ENCODE results near the gene B4GALT6. TPM values are rescaled to one million over a fixed set of nuclear protein-coding genes. Genes with fewer than 3 reads are reported as not detected.

B4GALT6 gene
- total RNA-seq, 1 experiment from 2014 or later: 1.4 TPM

- H3K27me3 ChIP-seq (ENCODE audit: low read length): no peaks in the 10 kb centered on the region
- no peaks in the 10 kb centered on the region for H3K9me3 ChIP-seq (ENCODE audit: low read length)
- TF ChIP-seq CTCF (conservative IDR thresholded peaks at IDR 0.05; ENCODE audit: low read depth, low read length) (no peak), EZH2 (IDR thresholded peaks at IDR 0.05; ENCODE audit: low read length, unreplicated experiment) (no peak), EZH2phosphoT487 (IDR thresholded peaks at IDR 0.05; ENCODE audit: borderline replicate concordance, low read length) (no peak)
- H3K4me3 ChIP-seq (ENCODE audit: low read length): no peak overlapping the region
- no TSS peak for BruUV-seq (replicated peaks)
- no peaks in the 10 kb centered on the region for H3K36me3 ChIP-seq (ENCODE audit: low read depth, low read length)
- intact Hi-C loops (cut with micrococcal nuclease): no loop called here
- no peaks in the 10 kb centered on the region for H3K79me2 ChIP-seq (ENCODE audit: low read length)
- no peak overlapping the region for H2AFZ ChIP-seq (ENCODE audit: low read length)
- H4K20me1 ChIP-seq (ENCODE audit: low read length): no peaks in the 10 kb centered on the region
- peaks cover 5% of the 10 kb centered on the region; the same call in 1 of the 2 replicates for H3K4me1 ChIP-seq (ENCODE audit: insufficient read depth, low read length)
- ChIA-PET POLR2A (ENCODE audit: unreplicated experiment) (no interaction called here), CTCF (no interaction called here)
- no peaks in the 10 kb centered on the region for H3F3A ChIP-seq (ENCODE audit: low read length, unreplicated experiment)
- H3K4me2 ChIP-seq (ENCODE audit: low read length): no peak overlapping the region
- ATAC-seq (no peak), DNase-seq (no peak)
- no peaks in the 10 kb centered on the region for H3K9me2 ChIP-seq (replicated peaks; ENCODE audit: low read length)
- H3K9ac ChIP-seq (ENCODE audit: low read length): no peak overlapping the region
- H3K27ac ChIP-seq (ENCODE audit: low read length): no peak overlapping the region
These were observed 23.6 kb downstream of the B4GALT6 start for GRCh38 chr18:31660763-31661162.

GRCh38 chr18:31659576-31660177 is 24.7 kb downstream of the B4GALT6 start:
- Histone ChIP-seq H3K9me3 (ENCODE audit: low read length) (no peaks in the 10 kb centered on the region), H4K20me1 (ENCODE audit: low read length) (no peaks in the 10 kb centered on the region), H3K4me1 (ENCODE audit: insufficient read depth, low read length) (peaks cover 5% of the 10 kb centered on the region; the same call in 1 of the 2 replicates), H3K27ac (ENCODE audit: low read length) (no peak overlapping the region), H2AFZ (ENCODE audit: low read length) (no peak overlapping the region), H3K9ac (ENCODE audit: low read length) (no peak overlapping the region), H3K4me2 (ENCODE audit: low read length) (no peak overlapping the region), H3K9me2 (replicated peaks; ENCODE audit: low read length) (no peaks in the 10 kb centered on the region), H3K4me3 (ENCODE audit: low read length) (no peak overlapping the region), H3K27me3 (ENCODE audit: low read length) (no peaks in the 10 kb centered on the region), H3K79me2 (ENCODE audit: low read length) (no peaks in the 10 kb centered on the region), H3F3A (ENCODE audit: low read length, unreplicated experiment) (no peaks in the 10 kb centered on the region), H3K36me3 (ENCODE audit: low read depth, low read length) (no peaks in the 10 kb centered on the region)
- ATAC-seq (no peak), DNase-seq (no peak)
- TF ChIP-seq EZH2phosphoT487 (IDR thresholded peaks at IDR 0.05; ENCODE audit: borderline replicate concordance, low read length) (no peak), EZH2 (IDR thresholded peaks at IDR 0.05; ENCODE audit: low read length, unreplicated experiment) (no peak), CTCF (conservative IDR thresholded peaks at IDR 0.05; ENCODE audit: low read depth, low read length) (no peak)
- ChIA-PET CTCF (no interaction called here), POLR2A (ENCODE audit: unreplicated experiment) (no interaction called here)
- intact Hi-C loops (cut with micrococcal nuclease): no loop called here
- BruUV-seq (replicated peaks): no TSS peak

All from PC-3 (cell line).